Effector memory CD4-positive, alpha-beta T cell (primary cell): ENCODE results near the gene MEGF6.

ENCODE experiments used
- DNase-seq, 3 donors: peaks; one replicate each; pipeline ENCODE4 v3.0.0-alpha.2; 2020
- H3K27ac ChIP-seq: 2 replicates; pipeline ENCODE4 v1.7.0; 2013; ENCODE audit warnings: mild to moderate bottlenecking, low read length, moderate library complexity; ENCODE audit not compliant: insufficient read depth, poor library complexity, severe bottlenecking
- H3K27me3 ChIP-seq: replicated peaks from 2 replicates; pipeline ENCODE4 v1.7.0; 2013; ENCODE audit warnings: mild to moderate bottlenecking, low read length; ENCODE audit not compliant: insufficient read depth, control insufficient read depth, poor library complexity, severe bottlenecking
- H3K36me3 ChIP-seq: 2 replicates; pipeline ENCODE4 v1.7.0; 2013; ENCODE audit warnings: mild to moderate bottlenecking, low read length, moderate library complexity; ENCODE audit not compliant: control insufficient read depth, insufficient read depth
- H3K4me1 ChIP-seq: 2 replicates; pipeline ENCODE4 v1.7.0; 2013; ENCODE audit warnings: low read length, mild to moderate bottlenecking; ENCODE audit not compliant: control insufficient read depth, insufficient read depth, poor library complexity, severe bottlenecking
- H3K4me3 ChIP-seq: 2 replicates; pipeline ENCODE4 v1.7.0; 2013; ENCODE audit warnings: low read length, low read depth, mild to moderate bottlenecking; ENCODE audit not compliant: insufficient read depth, poor library complexity, severe bottlenecking
- H3K9me3 ChIP-seq: 2 replicates; pipeline ENCODE4 v1.7.0; 2013; ENCODE audit warnings: mild to moderate bottlenecking, low read length, moderate library complexity; ENCODE audit not compliant: control insufficient read depth

MEGF6 gene

DNA sequence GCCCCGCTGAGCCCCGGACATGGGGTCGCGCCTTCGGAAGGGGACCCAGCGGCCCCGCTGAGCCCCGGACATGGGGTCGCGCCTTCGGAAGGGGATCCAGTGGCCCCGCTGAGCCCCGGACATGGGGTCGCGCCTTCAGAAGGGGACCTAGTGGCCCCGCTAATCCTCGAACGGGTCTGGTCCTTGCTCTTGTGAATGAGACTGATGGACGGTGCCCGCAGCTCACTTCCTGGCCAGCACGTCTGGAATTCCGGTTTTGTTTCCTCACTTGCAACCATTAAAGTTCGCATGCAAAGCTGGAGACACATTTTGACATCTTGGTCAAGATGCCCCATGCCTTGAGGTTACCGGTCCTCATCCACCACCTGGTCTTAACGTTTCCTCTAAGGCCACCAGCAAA is 33.0 kb upstream of the MEGF6 start:
- Histone ChIP-seq H3K27me3 (no peaks in the 10 kb centered on the region), H3K4me3 (no peak overlapping the region), H3K9me3 (no peaks in the 10 kb centered on the region), H3K36me3 (peaks cover 25% of the 10 kb centered on the region), H3K27ac (no peak overlapping the region), H3K4me1 (peaks cover 8% of the 10 kb centered on the region)
- DNase-seq, result no peak

DNA sequence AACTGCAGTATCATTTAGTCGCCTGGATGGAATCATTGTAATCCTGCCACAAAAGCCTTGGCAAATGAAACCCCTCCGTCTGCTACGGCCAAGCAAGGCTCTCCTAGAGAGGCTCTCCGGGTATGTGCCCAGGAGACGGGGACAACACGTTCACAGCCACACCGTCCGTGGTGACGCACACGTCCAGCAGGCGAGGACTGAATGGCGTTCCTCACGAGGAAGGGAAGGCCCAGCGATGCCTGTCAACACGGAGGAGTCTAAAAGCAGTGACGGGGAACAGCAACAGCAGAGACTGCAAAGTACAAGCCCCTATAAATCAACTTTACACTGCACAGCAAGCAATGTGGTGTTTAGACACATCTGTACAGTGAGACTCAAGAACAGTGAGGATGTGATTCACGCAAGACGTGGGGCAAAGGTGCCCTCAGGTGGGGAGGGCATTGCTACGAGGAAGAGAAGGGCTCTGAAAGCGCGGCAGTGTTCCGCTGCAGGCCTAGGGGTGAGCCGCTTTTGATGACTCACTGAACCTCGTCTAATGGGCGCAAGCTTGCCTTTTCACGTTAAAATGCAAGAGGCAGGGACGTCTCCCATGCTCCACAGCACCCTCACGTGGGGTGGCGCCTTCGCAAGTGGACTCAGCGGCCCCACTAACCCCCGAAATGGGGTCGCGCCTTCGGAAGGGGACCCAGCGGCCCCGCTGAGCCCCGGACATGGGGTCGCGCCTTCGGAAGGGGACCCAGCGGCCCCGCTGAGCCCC is 31.8 kb upstream of the MEGF6 start:
- Histone ChIP-seq H3K9me3 (no peaks in the 10 kb centered on the region), H3K27me3 (no peaks in the 10 kb centered on the region), H3K27ac (no peak overlapping the region), H3K36me3 (peaks cover 30% of the 10 kb centered on the region), H3K4me1 (no peaks in the 10 kb centered on the region), H3K4me3 (no peak overlapping the region)
- no peak for DNase-seq

DNA sequence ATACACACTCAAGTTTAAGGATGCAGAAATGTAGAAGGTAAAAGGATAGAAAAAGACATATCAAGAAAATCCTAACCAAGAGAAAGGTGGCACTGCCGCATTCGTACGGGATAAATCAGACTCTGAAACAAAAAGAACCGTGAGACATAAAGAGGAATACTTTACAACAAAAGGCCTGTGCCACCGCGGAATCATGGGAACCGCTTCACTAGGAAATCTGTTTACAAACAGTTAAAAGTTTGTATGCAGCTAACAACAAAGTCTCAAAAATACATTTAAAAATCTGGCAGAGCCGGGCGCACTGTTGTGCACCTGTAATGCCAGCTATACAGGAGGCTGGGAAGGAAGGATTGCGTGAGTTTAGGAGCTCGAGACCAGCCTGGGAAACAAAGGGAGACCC is 30.5 kb upstream of the MEGF6 start:
- no peak for DNase-seq
- Histone ChIP-seq H3K9me3 (no peaks in the 10 kb centered on the region), H3K27me3 (no peaks in the 10 kb centered on the region), H3K4me3 (no peak overlapping the region), H3K4me1 (no peaks in the 10 kb centered on the region), H3K36me3 (peaks cover 37% of the 10 kb centered on the region), H3K27ac (no peak overlapping the region)

DNA sequence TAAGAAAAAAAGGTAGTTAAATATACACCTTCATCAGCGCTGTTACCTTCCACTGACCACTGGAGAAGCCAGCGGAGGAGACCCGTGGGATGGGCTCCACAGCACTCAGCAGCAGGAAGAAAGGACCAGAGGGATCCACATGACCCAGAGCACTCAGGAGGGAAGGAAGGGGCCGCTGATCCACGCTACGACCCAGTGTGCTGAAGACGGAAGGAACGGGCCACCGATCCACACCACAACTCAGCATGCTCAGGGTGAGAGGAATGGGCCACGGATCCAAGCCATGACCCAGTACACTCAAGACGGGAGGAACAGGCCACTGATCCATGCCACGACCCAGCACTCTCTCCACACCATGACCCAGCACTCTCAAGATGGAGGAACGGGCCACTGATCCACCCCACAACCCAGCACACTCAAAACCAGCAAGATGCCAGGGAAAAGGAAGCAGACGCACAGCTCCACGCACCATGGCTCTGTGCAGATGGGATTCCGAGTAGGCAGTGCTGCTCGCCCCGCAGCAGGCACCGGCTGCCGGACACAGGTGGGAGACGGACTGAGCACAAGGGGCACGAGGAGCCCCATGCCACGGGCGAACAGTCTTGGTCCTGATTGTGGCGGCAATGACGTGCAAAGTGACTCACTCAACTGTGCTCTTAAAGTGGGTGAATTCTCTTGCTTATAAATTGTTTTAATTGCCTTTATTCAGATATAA is 29.9 kb upstream of the MEGF6 start:
- no peak overlapping the region for H3K27ac ChIP-seq
- no peak overlapping the region for H3K4me3 ChIP-seq
- no peaks in the 10 kb centered on the region for H3K27me3 ChIP-seq
- no peak for DNase-seq
- H3K4me1 ChIP-seq, result no peaks in the 10 kb centered on the region
- H3K36me3 ChIP-seq, result peaks cover 37% of the 10 kb centered on the region
- no peaks in the 10 kb centered on the region for H3K9me3 ChIP-seq

DNA sequence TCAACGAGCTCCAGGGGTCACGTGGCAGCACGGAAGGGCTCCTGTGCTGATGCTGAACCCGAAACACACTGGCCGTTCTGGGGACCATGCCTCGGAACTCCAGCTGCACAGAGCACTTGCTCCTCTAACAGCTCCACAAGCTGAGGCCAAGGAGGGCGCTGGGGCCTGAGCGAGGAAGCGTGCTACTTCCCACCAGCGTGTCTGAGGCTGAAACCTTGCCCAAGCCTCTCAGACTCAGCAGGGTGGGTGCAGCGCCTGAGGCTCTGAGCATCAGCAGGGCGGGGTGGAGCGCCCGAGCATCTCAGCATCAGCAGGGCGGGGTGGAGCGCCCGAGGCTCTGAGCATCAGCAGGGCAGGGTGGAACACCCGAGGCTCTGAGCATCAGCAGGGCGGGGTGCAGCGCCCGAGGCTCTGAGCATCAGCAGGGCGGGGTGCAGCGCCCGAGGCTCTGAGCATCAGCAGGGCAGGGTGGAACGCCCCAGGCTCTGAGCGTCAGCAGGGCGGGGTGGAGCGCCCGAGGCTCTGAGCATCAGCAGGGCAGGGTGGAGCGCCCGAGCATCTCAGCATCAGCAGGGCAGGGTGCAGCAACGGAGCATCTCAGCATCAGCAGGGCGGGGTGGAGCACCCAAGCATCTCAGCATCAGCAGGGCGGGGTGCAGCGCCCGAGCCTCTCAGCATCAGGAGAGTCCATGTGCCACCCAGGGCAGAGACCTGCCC is 29.0 kb upstream of the MEGF6 start:
- no peak for DNase-seq
- Histone ChIP-seq H3K4me3 (no peak overlapping the region), H3K9me3 (no peaks in the 10 kb centered on the region), H3K4me1 (no peaks in the 10 kb centered on the region), H3K36me3 (peaks cover 39% of the 10 kb centered on the region), H3K27me3 (no peaks in the 10 kb centered on the region), H3K27ac (no peak overlapping the region)

DNA sequence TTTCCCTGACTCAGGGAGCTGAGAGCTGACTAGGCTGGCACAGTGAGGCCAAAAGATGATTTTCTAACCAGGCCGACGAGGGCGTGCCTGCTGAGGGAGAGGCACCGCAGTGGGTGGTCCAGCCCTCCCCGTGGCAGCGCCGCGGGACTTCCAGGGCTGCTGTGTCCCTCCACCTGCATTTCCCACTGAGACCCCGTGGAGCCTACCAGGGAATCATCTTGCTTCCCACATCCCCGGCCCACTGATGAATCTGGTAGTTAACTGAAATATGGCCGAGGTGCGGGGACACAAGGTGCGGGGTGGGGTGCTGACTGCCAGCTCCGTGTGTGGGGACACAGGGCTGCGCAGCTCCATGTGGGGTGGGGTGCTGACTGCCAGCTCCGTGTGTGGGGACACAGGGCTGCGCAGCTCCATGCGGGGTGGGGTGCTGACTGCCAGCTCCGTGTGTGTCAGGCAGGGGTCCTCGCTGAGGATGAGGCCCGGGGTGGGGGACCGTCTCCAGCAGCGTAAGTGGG is 28.1 kb upstream of the MEGF6 start:
- H3K36me3 ChIP-seq, result peaks cover 43% of the 10 kb centered on the region
- no peak for DNase-seq
- no peak overlapping the region for H3K27ac ChIP-seq
- H3K4me1 ChIP-seq, result no peaks in the 10 kb centered on the region
- no peak overlapping the region for H3K4me3 ChIP-seq
- no peaks in the 10 kb centered on the region for H3K27me3 ChIP-seq
- no peaks in the 10 kb centered on the region for H3K9me3 ChIP-seq

DNA sequence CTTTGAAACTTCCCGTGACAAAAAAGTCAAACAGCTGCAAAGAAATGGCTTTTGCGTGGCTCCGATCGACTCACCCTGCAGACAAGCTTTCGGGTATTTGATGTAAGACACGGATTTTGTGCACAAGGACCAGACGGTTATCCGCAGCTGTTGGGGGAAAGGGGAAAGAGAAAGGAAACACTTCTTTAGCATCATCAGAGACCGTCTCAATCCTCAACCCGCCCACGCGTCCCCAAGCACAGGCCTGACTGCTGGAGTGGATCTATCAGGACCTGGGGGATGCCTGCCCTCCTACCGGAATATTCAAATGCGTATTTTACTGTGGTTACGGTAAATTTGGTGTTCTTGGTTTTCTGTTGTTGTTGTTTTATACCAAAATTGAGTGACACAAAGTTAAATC is 27.4 kb upstream of the MEGF6 start:
- no peak for DNase-seq
- no peaks in the 10 kb centered on the region for H3K4me1 ChIP-seq
- no peaks in the 10 kb centered on the region for H3K9me3 ChIP-seq
- H3K27ac ChIP-seq, result no peak overlapping the region
- H3K4me3 ChIP-seq, result no peak overlapping the region
- no peaks in the 10 kb centered on the region for H3K27me3 ChIP-seq
- peaks cover 49% of the 10 kb centered on the region for H3K36me3 ChIP-seq

DNA sequence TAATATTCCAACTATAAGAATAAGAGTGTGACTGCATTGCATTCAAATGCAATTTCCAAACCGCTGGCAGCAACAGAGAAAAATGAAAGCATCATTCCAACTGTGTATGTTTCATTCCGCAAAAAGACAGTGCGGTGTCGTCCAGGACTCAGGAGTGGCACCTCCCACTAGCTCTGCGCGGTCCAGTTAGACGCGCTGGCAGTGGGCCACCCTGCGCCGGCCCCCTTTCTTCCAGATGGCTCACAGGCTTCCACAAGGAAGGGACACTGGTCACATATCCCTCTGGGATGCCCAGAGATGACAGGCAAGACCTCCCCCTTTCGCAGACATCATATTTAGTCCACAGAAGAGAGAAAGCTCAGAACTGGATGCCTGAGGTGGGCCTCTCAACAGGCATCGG is 26.7 kb upstream of the MEGF6 start:
- H3K4me1 ChIP-seq, result no peaks in the 10 kb centered on the region
- no peaks in the 10 kb centered on the region for H3K9me3 ChIP-seq
- no peak for DNase-seq
- no peaks in the 10 kb centered on the region for H3K27me3 ChIP-seq
- no peak overlapping the region for H3K4me3 ChIP-seq
- H3K36me3 ChIP-seq, result peaks cover 54% of the 10 kb centered on the region
- no peak overlapping the region for H3K27ac ChIP-seq

DNA sequence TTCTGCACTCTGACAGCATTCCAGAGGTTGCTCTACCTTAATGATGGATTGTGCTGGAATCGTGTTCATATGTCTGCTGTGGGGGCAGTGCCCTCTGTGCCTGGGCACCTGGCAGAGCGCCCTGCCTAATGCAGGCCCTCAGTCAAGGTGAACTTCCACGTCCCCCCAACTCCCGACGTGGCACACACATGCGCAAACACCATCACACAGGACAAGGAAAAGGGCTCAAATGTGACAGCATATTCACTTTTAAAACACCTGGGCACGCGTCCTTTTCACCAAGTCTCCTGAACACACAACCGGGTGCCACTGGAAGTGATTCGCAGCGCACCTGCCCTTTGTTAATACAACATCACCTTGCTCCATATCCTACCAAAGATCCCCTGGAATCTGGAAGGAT is 25.2 kb upstream of the MEGF6 start:
- Histone ChIP-seq H3K9me3 (no peaks in the 10 kb centered on the region), H3K36me3 (peaks cover 61% of the 10 kb centered on the region), H3K4me1 (no peaks in the 10 kb centered on the region), H3K4me3 (no peak overlapping the region), H3K27ac (no peak overlapping the region), H3K27me3 (no peaks in the 10 kb centered on the region)
- no peak for DNase-seq

DNA sequence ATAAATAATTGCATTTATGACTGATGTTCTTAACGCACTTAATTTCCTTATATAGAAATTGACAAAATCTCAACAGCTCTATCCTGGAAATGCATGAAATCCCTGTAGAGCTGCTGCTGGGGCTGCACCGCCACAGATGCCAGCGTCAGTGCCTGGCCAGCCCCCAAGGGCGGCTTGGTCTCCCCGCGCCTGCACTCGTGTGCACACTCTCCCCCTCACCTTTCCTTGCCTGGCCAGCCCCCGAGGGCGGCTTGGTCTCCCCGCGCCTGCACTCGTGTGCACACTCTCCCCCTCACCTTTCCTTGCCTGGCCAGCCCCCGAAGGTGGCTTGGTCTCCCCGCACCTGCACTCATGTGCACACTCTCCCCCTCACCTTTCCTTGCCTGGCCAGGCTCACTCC is 24.8 kb upstream of the MEGF6 start:
- no peaks in the 10 kb centered on the region for H3K9me3 ChIP-seq
- H3K4me3 ChIP-seq, result no peak overlapping the region
- H3K4me1 ChIP-seq, result no peaks in the 10 kb centered on the region
- H3K27ac ChIP-seq, result no peak overlapping the region
- peaks cover 61% of the 10 kb centered on the region for H3K36me3 ChIP-seq
- no peaks in the 10 kb centered on the region for H3K27me3 ChIP-seq
- DNase-seq, result no peak
